Calu3 (cell line): Measurements from ENCODE around the gene CCDC171. TPM values are rescaled to one million over a fixed set of nuclear protein-coding genes. Genes with fewer than 3 reads are reported as not detected.
"Not testable (repeated sequence)": the region's sequence is repeated elsewhere in the genome, so short reads cannot be mapped to it uniquely, and the experiment has no call there.

Experiments used
- BruUV-seq: library from RNA; stranded (reverse); fragments of 400-500 nt; replicated peaks from 2 replicates; lab custom pipeline; 2021; lab: Mats Ljungman, UMichigan
- CTCF ChIA-PET: fragments of 300-600 bp; sonication (Branson Sonifier 250); formaldehyde crosslinking; loops from one replicate; lab custom pipeline; 2022; ENCODE audit warnings: antibody characterized with exemption; lab: Charles Lee
- DNase-seq: peaks from one replicate; pipeline ENCODE4 v3.0.0; 2022
- H3K27ac Mint-ChIP-seq: one replicate; pipeline ENCODE4 v1.8.0; 2022; ENCODE audit warnings: mixed read lengths; ENCODE audit not compliant: unreplicated experiment
- H3K27me3 Mint-ChIP-seq: one replicate; pipeline ENCODE4 v1.8.0; 2022; ENCODE audit warnings: mixed read lengths; ENCODE audit not compliant: unreplicated experiment
- H3K36me3 Mint-ChIP-seq: one replicate; pipeline ENCODE4 v1.8.0; 2022; ENCODE audit warnings: mild to moderate bottlenecking, moderate library complexity, mixed read lengths; ENCODE audit not compliant: insufficient read depth, unreplicated experiment
- H3K4me1 Mint-ChIP-seq: one replicate; pipeline ENCODE4 v1.8.0; 2022; ENCODE audit warnings: mild to moderate bottlenecking, low read depth, mixed read lengths; ENCODE audit not compliant: unreplicated experiment
- H3K4me3 Mint-ChIP-seq: one replicate; pipeline ENCODE4 v1.8.0; 2022; ENCODE audit warnings: mild to moderate bottlenecking, low read depth, moderate library complexity, mixed read lengths; ENCODE audit not compliant: unreplicated experiment
- H3K9me3 Mint-ChIP-seq: one replicate; pipeline ENCODE4 v1.8.0; 2022; ENCODE audit warnings: low read depth, mixed read lengths; ENCODE audit not compliant: unreplicated experiment
- CTCF ChIP-seq: fragments of 200-600 bp; IDR thresholded peaks from one replicate; pipeline ENCODE4 v1.8.0; 2022; ENCODE audit warnings: antibody characterized with exemption; ENCODE audit not compliant: unreplicated experiment
- intact Hi-C: fragments of 100-400 bp; cut with micrococcal nuclease; formaldehyde crosslinking; loops from one replicate; pipeline ENCODE4 v1.10.0; 2022; ENCODE audit not compliant: unreplicated experiment
- total RNA-seq: library from RNA; stranded (reverse); gene quantifications from 2 replicates; pipeline ENCODE4 v1.2.3, GENCODE V29; 2022

Gene CCDC171
- total RNA-seq, 1 experiment from 2014 or later, result 2.1 TPM

- H3K27me3 Mint-ChIP-seq, result no peaks in the 10 kb centered on the region
- no peak for DNase-seq
- CTCF ChIA-PET, result no interaction called here
- no peaks in the 10 kb centered on the region for H3K36me3 Mint-ChIP-seq
- H3K4me1 Mint-ChIP-seq, result no peaks in the 10 kb centered on the region
- H3K4me3 Mint-ChIP-seq, result no peak overlapping the region
- H3K27ac Mint-ChIP-seq, result no peak overlapping the region
- intact Hi-C loops, result no loop called here
- TF ChIP-seq CTCF, result no peak
- H3K9me3 Mint-ChIP-seq, result no peaks in the 10 kb centered on the region
- no TSS peak for BruUV-seq
Measured at GRCh38 chr9:15525958-15526357, 26.9 kb upstream of the CCDC171 start.

- DNase-seq, H3K27ac Mint-ChIP-seq, H3K4me3 Mint-ChIP-seq, intact Hi-C loops, H3K9me3 Mint-ChIP-seq, CTCF ChIA-PET, BruUV-seq, H3K36me3 Mint-ChIP-seq, H3K4me1 Mint-ChIP-seq, H3K27me3 Mint-ChIP-seq: not testable (repeated sequence)
Measured at GRCh38 chr9:15527035-15527434, 25.8 kb upstream of the CCDC171 start.

GRCh38 chr9:15529566-15530324 lies 23.1 kb upstream of the CCDC171 start:
- H3K36me3 Mint-ChIP-seq, result no peaks in the 10 kb centered on the region
- no peaks in the 10 kb centered on the region for H3K4me1 Mint-ChIP-seq
- CTCF ChIA-PET, result no interaction called here
- intact Hi-C loops, result no loop called here
- no peaks in the 10 kb centered on the region for H3K9me3 Mint-ChIP-seq
- no peaks in the 10 kb centered on the region for H3K27me3 Mint-ChIP-seq
- BruUV-seq, result no TSS peak
- no peak for DNase-seq
- H3K27ac Mint-ChIP-seq, result no peak overlapping the region
- no peak overlapping the region for H3K4me3 Mint-ChIP-seq
- TF ChIP-seq CTCF, result no peak

GRCh38 chr9:15531380-15531779 lies 21.5 kb upstream of the CCDC171 start:
- no peaks in the 10 kb centered on the region for H3K36me3 Mint-ChIP-seq
- intact Hi-C loops, result no loop called here
- no peak overlapping the region for H3K4me3 Mint-ChIP-seq
- no TSS peak for BruUV-seq
- CTCF ChIA-PET, result no interaction called here
- TF ChIP-seq CTCF, result no peak
- H3K4me1 Mint-ChIP-seq, result no peaks in the 10 kb centered on the region
- no peak for DNase-seq
- no peaks in the 10 kb centered on the region for H3K27me3 Mint-ChIP-seq
- no peak overlapping the region for H3K27ac Mint-ChIP-seq
- H3K9me3 Mint-ChIP-seq, result no peaks in the 10 kb centered on the region

- CTCF ChIA-PET, result no interaction called here
- H3K36me3 Mint-ChIP-seq, result no peaks in the 10 kb centered on the region
- no peak for DNase-seq
- intact Hi-C loops, result no loop called here
- H3K4me1 Mint-ChIP-seq, result peaks cover 17% of the 10 kb centered on the region
- TF ChIP-seq CTCF, result no peak
- H3K9me3 Mint-ChIP-seq, result no peaks in the 10 kb centered on the region
- H3K27ac Mint-ChIP-seq, result no peak overlapping the region
- BruUV-seq, result no TSS peak
- H3K4me3 Mint-ChIP-seq, result no peak overlapping the region
- H3K27me3 Mint-ChIP-seq, result no peaks in the 10 kb centered on the region
Measured at GRCh38 chr9:15541872-15542271, 11.0 kb upstream of the CCDC171 start.
